IMR-90 (cell line): ENCODE data around the gene TMC3. TPM values are rescaled to one million over a fixed set of nuclear protein-coding genes. Genes with fewer than 3 reads are reported as not detected.

Experiments
- ATAC-seq: fragments of 200-7000 bp; cut with Tn5 transposase; 2 replicates; pipeline ENCODE4 v1.9.1; 2020; ENCODE audit warnings: low read depth, mild to moderate bottlenecking, moderate library complexity
- BruUV-seq: library from RNA; stranded (reverse); fragments of 400-500 nt; replicated peaks from 2 replicates; lab custom pipeline; 2021; lab: Mats Ljungman, UMichigan
- CTCF ChIA-PET: fragments of 300-600 bp; formaldehyde crosslinking; extraction: SDS; loops from one replicate; lab custom pipeline; 2021; ENCODE audit warnings: antibody characterized with exemption; lab: Yijun Ruan, JAX
- POLR2A ChIA-PET: fragments of 300-600 bp; sonication (Branson Sonifier 250); formaldehyde crosslinking; loops from one replicate; lab custom pipeline; 2022; ENCODE audit warnings: antibody characterized with exemption; ENCODE audit not compliant: unreplicated experiment; lab: Charles Lee
- DNase-seq: peaks from one replicate; pipeline ENCODE4 v3.0.0; 2013
- H2AFZ ChIP-seq: replicated peaks from 2 replicates; pipeline ENCODE3; 2013; ENCODE audit warnings: low read length, mild to moderate bottlenecking; ENCODE audit not compliant: poor library complexity
- H2AK5ac ChIP-seq: 2 replicates; pipeline ENCODE4 v1.6.1; 2013; ENCODE audit warnings: low read depth, low read length, inconsistent platforms
- H2AK9ac ChIP-seq: replicated peaks from 2 replicates; pipeline ENCODE3; 2013; ENCODE audit warnings: mild to moderate bottlenecking, low read depth, low read length, moderate library complexity; ENCODE audit not compliant: poor library complexity
- H2BK120ac ChIP-seq: 2 replicates; pipeline ENCODE4 v1.6.1; 2013; ENCODE audit warnings: low read depth, low read length, inconsistent platforms
- H2BK15ac ChIP-seq: 3 replicates; pipeline ENCODE4 v1.6.1; 2013; ENCODE audit warnings: low read depth, low read length, inconsistent platforms
- H2BK20ac ChIP-seq: 2 replicates; pipeline ENCODE4 v1.6.1; 2013; ENCODE audit warnings: low read depth, mild to moderate bottlenecking, inconsistent platforms, low read length, moderate library complexity
- H2BK5ac ChIP-seq: 2 replicates; pipeline ENCODE4 v1.6.1; 2013; ENCODE audit warnings: mild to moderate bottlenecking, low read depth, low read length, inconsistent platforms; ENCODE audit not compliant: poor library complexity, severe bottlenecking
- H3K14ac ChIP-seq: replicated peaks from 2 replicates; pipeline ENCODE4 v1.6.1; 2013; ENCODE audit warnings: low read depth, low read length, inconsistent platforms
- H3K18ac ChIP-seq: 2 replicates; pipeline ENCODE4 v1.6.1; 2013; ENCODE audit warnings: low read depth, low read length, control low read depth
- H3K23ac ChIP-seq: 2 replicates; pipeline ENCODE4 v1.6.1; 2013; ENCODE audit warnings: low read depth, low read length, inconsistent platforms
- H3K27ac ChIP-seq: 2 replicates; pipeline ENCODE4 v1.5.1; 2013; ENCODE audit warnings: mild to moderate bottlenecking, control low read depth, low read length; ENCODE audit not compliant: insufficient read depth
- H3K27me3 ChIP-seq: 2 replicates; pipeline ENCODE4 v1.6.1; 2013; ENCODE audit warnings: low read length; ENCODE audit not compliant: control insufficient read depth, insufficient read depth
- H3K36me3 ChIP-seq: 2 replicates; pipeline ENCODE4 v1.6.1; 2013; ENCODE audit warnings: low read length, mixed read lengths; ENCODE audit not compliant: control insufficient read depth, insufficient read depth
- H3K4ac ChIP-seq: 2 replicates; pipeline ENCODE4 v1.6.1; 2013; ENCODE audit warnings: low read depth, low read length, inconsistent platforms
- H3K4me1 ChIP-seq: 2 replicates; pipeline ENCODE4 v1.6.1; 2013; ENCODE audit warnings: low read length, mixed read lengths; ENCODE audit not compliant: control insufficient read depth, insufficient read depth
- H3K4me2 ChIP-seq: 2 replicates; pipeline ENCODE4 v1.6.1; 2013; ENCODE audit warnings: low read depth, mild to moderate bottlenecking, control low read depth, low read length, moderate library complexity
- H3K4me3 ChIP-seq: 2 replicates; pipeline ENCODE4 v1.5.1; 2013; ENCODE audit warnings: low read depth, mild to moderate bottlenecking, control low read depth, low read length, moderate library complexity; ENCODE audit not compliant: insufficient read depth
- H3K56ac ChIP-seq: 2 replicates; pipeline ENCODE4 v1.6.1; 2013; ENCODE audit warnings: low read length, inconsistent platforms; ENCODE audit not compliant: insufficient read depth; ENCODE audit errors: extremely low read depth
- H3K79me1 ChIP-seq, 2 experiments: 2 replicates each; pipeline ENCODE4 v1.6.1; 2013; ENCODE audit warnings: low read length in 2 of 2, inconsistent platforms in 1 of 2, low read depth in 1 of 2
- H3K9ac ChIP-seq: 2 replicates; pipeline ENCODE4 v1.6.1; 2013; ENCODE audit warnings: low read depth, low read length, control low read depth
- H3K9me1 ChIP-seq: 2 replicates; pipeline ENCODE4 v1.6.1; 2013; ENCODE audit warnings: low read length, inconsistent platforms; ENCODE audit not compliant: insufficient read depth
- H3K9me3 ChIP-seq: 2 replicates; pipeline ENCODE4 v1.6.1; 2013; ENCODE audit warnings: low read length; ENCODE audit not compliant: control insufficient read depth, insufficient read depth
- H4K20me1 ChIP-seq: 2 replicates; pipeline ENCODE4 v1.6.1; 2013; ENCODE audit warnings: low read length, inconsistent platforms; ENCODE audit not compliant: insufficient read depth
- H4K5ac ChIP-seq: 2 replicates; pipeline ENCODE4 v1.6.1; 2013; ENCODE audit warnings: mild to moderate bottlenecking, low read depth, low read length, control low read depth
- H4K8ac ChIP-seq, 2 experiments: 2 replicates each; pipeline ENCODE4 v1.6.1; 2013; ENCODE audit warnings: low read depth in 2 of 2, low read length in 2 of 2, control low read depth in 1 of 2, inconsistent platforms in 1 of 2
- H4K91ac ChIP-seq: 2 replicates; pipeline ENCODE4 v1.6.1; 2013; ENCODE audit warnings: low read depth, low read length, inconsistent platforms; ENCODE audit not compliant: insufficient read depth
- BHLHE40 ChIP-seq: fragments of 150-350 bp; IDR thresholded peaks from 2 replicates; pipeline ENCODE4 v1.6.1; 2016; ENCODE audit warnings: mild to moderate bottlenecking, low read depth, low read length
- CEBPB ChIP-seq: IDR thresholded peaks from 2 replicates; pipeline ENCODE4 v1.6.1; 2012; ENCODE audit warnings: low read depth, low read length, improper control_type of control experiment
- CTCF ChIP-seq: conservative IDR thresholded peaks from 2 replicates; pipeline ENCODE4 v1.5.1; 2012; ENCODE audit warnings: mild to moderate bottlenecking, low read depth, low read length, improper control_type of control experiment
- ELK1 ChIP-seq: fragments of 150-350 bp; IDR thresholded peaks from 2 replicates; pipeline ENCODE4 v1.6.1; 2016; ENCODE audit warnings: low read depth, mild to moderate bottlenecking, low read length, moderate library complexity, borderline replicate concordance
- FOS ChIP-seq: fragments of 150-350 bp; IDR thresholded peaks from 2 replicates; pipeline ENCODE4 v1.6.1; 2016; ENCODE audit warnings: low read depth, low read length
- MAFK ChIP-seq: IDR thresholded peaks from 2 replicates; pipeline ENCODE4 v1.6.1; 2012; ENCODE audit warnings: low read depth, low read length, improper control_type of control experiment
- MAZ ChIP-seq: IDR thresholded peaks from 2 replicates; pipeline ENCODE4 v1.6.1; 2012; ENCODE audit warnings: low read depth, mild to moderate bottlenecking, low read length, improper control_type of control experiment, moderate library complexity, borderline replicate concordance
- MXI1 ChIP-seq: IDR thresholded peaks from 2 replicates; pipeline ENCODE4 v1.6.1; 2012; ENCODE audit warnings: low read depth, mild to moderate bottlenecking, low read length, moderate library complexity, borderline replicate concordance
- NFE2L2 ChIP-seq: fragments of 150-350 bp; IDR thresholded peaks from 2 replicates; pipeline ENCODE4 v1.6.1; 2016; ENCODE audit warnings: low read depth, mild to moderate bottlenecking, low read length
- POLR2A ChIP-seq: IDR thresholded peaks from 2 replicates; pipeline ENCODE4 v1.6.1; 2012; ENCODE audit warnings: mild to moderate bottlenecking, low read depth, low read length
- RAD21 ChIP-seq: IDR thresholded peaks from 2 replicates; pipeline ENCODE4 v1.6.1; 2012; ENCODE audit warnings: low read length, improper control_type of control experiment
- RCOR1 ChIP-seq: IDR thresholded peaks from 2 replicates; pipeline ENCODE4 v1.6.1; 2012; ENCODE audit warnings: mild to moderate bottlenecking, low read length, improper control_type of control experiment; ENCODE audit not compliant: insufficient replicate concordance
- RFX5 ChIP-seq: IDR thresholded peaks from 2 replicates; pipeline ENCODE4 v1.8.0; 2012; ENCODE audit warnings: low read depth, mild to moderate bottlenecking, low read length, moderate library complexity
- SMC3 ChIP-seq: fragments of 150-350 bp; IDR thresholded peaks from 2 replicates; pipeline ENCODE4 v1.6.1; 2016; ENCODE audit warnings: low read depth, mild to moderate bottlenecking, antibody characterized with exemption, low read length, moderate library complexity
- USF2 ChIP-seq: fragments of 150-350 bp; IDR thresholded peaks from 2 replicates; pipeline ENCODE4 v1.6.1; 2017; ENCODE audit warnings: mild to moderate bottlenecking, antibody characterized with exemption, low read length, low read depth
- WGBS, 2 experiments: methylation state at CpG; one replicate each; pipeline versions ENCODE4 v1.1.5 to v1.1.7; 2013; ENCODE audit warnings: missing lambda C conversion rate in 2 of 2; ENCODE audit not compliant: insufficient read length in 1 of 2; ENCODE audit errors: extremely low coverage in 2 of 2; 5-methylcytosine and 5-hydroxymethylcytosine counted together
- dilution Hi-C: fragments of 300-500 bp; cut with HindIII; formaldehyde crosslinking; loops from one replicate; pipeline ENCODE4 v1.14.3; 2018; ENCODE audit warnings: low sequenced_read_pairs; ENCODE audit not compliant: unreplicated experiment
- in situ Hi-C: fragments of 300-500 bp; cut with MboI; formaldehyde crosslinking; loops from 3 replicates; pipeline ENCODE4 v1.14.3; 2019; ENCODE audit warnings: low sequenced_read_pairs, inconsistent platforms, mixed read lengths
- intact Hi-C: fragments of 100-400 bp; cut with micrococcal nuclease; formaldehyde crosslinking; loops from 2 replicates; pipeline ENCODE4 v1.10.0; 2022
- polyA plus RNA-seq, 3 experiments: library from polyadenylated mRNA; depleted of rRNA; stranded (reverse); fragments of >200 nt; gene quantifications; 2 replicates each; pipeline ENCODE4 v1.2.3, GENCODE V29; 2012; ENCODE audit warnings: low replicate concordance in 1 of 3
- total RNA-seq: library from RNA; depleted of rRNA; stranded (reverse); fragments of >200 nt; gene quantifications from 2 replicates; pipeline ENCODE4 v1.2.3, GENCODE V29; 2012

Gene TMC3
- total and polyA plus RNA-seq, 2 of the 4 experiments (the other 2 are of a cell fraction): not detected

GRCh38 chr15:81385721-81386076 is 11.7 kb upstream of the TMC3 start:
- TF ChIP-seq RFX5: no peak
- no peak for TF ChIP-seq MXI1
- no peak for TF ChIP-seq POLR2A
- no peak for TF ChIP-seq BHLHE40
- no peak for TF ChIP-seq CTCF
- no peak for TF ChIP-seq MAFK
- TF ChIP-seq USF2: no peak
- TF ChIP-seq RCOR1: no peak
- TF ChIP-seq SMC3: no peak
- TF ChIP-seq CEBPB: no peak
- no peak for TF ChIP-seq MAZ
- TF ChIP-seq NFE2L2: no peak
- TF ChIP-seq ELK1: no peak
- no peak for TF ChIP-seq RAD21
- TF ChIP-seq FOS: no peak
- H3K9ac ChIP-seq: no peak overlapping the region
- CTCF ChIA-PET: no interaction called here
- no peak overlapping the region for H2BK20ac ChIP-seq
- in situ Hi-C loops (no loop called here), intact Hi-C loops (loop anchor here (5.0 kb wide), 1 partner anchor 58 kb away; no protein-coding TSS in a partner anchor), dilution Hi-C loops (no loop called here)
- H4K91ac ChIP-seq: no peak overlapping the region
- H3K4me2 ChIP-seq: no peak overlapping the region
- DNase-seq: no peak
- H3K4me1 ChIP-seq: peaks cover 5% of the 10 kb centered on the region; the same call in 1 of the 2 replicates
- no peak overlapping the region for H2AFZ ChIP-seq
- no peak overlapping the region for H3K4ac ChIP-seq
- H2BK15ac ChIP-seq: no peak overlapping the region
- H3K23ac ChIP-seq: no peak overlapping the region
- H3K79me1 ChIP-seq: no peaks in the 10 kb centered on the region
- peaks cover 2% of the 10 kb centered on the region; the same call in 1 of the 2 replicates for H3K9me3 ChIP-seq
- H3K14ac ChIP-seq: no peak overlapping the region
- no peaks in the 10 kb centered on the region for H4K20me1 ChIP-seq
- no peak for ATAC-seq
- H3K27me3 ChIP-seq: peaks cover 2% of the 10 kb centered on the region; the same call in 1 of the 2 replicates
- no peak overlapping the region for H3K56ac ChIP-seq
- no peak overlapping the region for H2BK5ac ChIP-seq
- no peak overlapping the region for H3K27ac ChIP-seq
- peaks cover 7% of the 10 kb centered on the region; the same call in 1 of the 2 replicates for H3K9me1 ChIP-seq
- no peak overlapping the region for H2AK5ac ChIP-seq
- H3K18ac ChIP-seq: no peak overlapping the region
- H3K36me3 ChIP-seq: no peaks in the 10 kb centered on the region
- no TSS peak for BruUV-seq
- no peak overlapping the region for H3K4me3 ChIP-seq
- H4K5ac ChIP-seq: no peak overlapping the region
- no peak overlapping the region for H2BK120ac ChIP-seq
- no peak overlapping the region for H2AK9ac ChIP-seq
- WGBS, 2 experiments: 90% methylated on average over 4 of the region's 4 CpGs; no CpG with 5 or more reads in 1 of the 2 experiments
- H4K8ac ChIP-seq: no peak overlapping the region
- POLR2A ChIA-PET: no interaction called here
